GM12801 (cell line): Measurements from ENCODE around the gene MAP2K3.

Source experiments
- CTCF ChIP-seq: IDR thresholded peaks from one replicate; pipeline ENCODE4 v1.5.1; 2011; ENCODE audit warnings: control low read depth; ENCODE audit not compliant: insufficient read length; ENCODE audit errors: extremely low read depth

MAP2K3 gene

DNA sequence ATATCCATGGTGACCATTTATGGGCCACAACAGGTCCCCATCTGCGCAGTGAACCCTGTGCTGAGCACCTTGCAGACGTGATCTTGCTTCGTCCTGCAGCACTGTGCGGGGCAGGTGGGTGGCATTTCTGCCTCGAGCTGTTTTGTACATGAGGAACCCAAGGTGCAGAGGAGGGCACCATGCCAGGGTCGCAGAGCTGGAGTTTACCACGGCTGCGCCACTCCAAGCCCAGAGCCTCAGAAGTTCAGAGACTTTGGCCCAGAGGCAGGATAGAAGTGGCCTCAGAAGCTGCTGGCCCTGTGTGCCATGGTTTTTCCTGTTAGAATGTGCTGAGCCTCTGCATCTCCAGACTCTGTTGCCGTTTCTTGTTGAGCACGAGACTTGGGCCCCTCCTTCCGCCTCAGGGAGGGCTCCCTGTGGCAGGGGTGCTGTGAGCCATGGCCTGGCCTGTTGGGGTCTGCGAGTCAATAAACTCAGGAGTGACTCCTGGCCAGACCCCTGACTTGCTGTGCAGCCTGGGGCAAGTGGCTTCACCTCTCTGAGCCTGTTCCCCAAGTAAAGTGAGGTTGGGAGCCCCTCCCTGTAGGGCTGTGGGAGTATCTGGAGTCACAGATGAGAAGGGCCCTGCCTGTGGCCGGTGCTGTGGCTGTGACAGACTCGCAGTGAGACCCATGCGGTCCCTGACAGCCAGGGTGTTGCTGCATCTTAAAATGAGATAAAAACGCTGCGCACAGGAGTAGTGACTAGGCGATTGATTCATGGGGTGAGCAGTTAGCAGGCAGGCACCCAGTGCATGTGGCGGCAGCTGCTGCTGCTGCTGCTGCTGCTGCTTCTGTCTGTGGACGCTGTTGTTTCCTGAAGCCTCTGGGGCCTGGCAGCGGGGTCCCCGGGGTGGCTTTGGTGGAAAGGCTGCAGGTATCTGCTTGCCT is 11.8 kb downstream of the MAP2K3 start:
- TF ChIP-seq CTCF: no peak

- TF ChIP-seq CTCF: no peak
These were observed 12.6 kb downstream of the MAP2K3 start for GRCh38 chr17:21297026-21297520.

- no peak for TF ChIP-seq CTCF
These were observed 13.1 kb downstream of the MAP2K3 start for GRCh38 chr17:21297597-21297996.

DNA sequence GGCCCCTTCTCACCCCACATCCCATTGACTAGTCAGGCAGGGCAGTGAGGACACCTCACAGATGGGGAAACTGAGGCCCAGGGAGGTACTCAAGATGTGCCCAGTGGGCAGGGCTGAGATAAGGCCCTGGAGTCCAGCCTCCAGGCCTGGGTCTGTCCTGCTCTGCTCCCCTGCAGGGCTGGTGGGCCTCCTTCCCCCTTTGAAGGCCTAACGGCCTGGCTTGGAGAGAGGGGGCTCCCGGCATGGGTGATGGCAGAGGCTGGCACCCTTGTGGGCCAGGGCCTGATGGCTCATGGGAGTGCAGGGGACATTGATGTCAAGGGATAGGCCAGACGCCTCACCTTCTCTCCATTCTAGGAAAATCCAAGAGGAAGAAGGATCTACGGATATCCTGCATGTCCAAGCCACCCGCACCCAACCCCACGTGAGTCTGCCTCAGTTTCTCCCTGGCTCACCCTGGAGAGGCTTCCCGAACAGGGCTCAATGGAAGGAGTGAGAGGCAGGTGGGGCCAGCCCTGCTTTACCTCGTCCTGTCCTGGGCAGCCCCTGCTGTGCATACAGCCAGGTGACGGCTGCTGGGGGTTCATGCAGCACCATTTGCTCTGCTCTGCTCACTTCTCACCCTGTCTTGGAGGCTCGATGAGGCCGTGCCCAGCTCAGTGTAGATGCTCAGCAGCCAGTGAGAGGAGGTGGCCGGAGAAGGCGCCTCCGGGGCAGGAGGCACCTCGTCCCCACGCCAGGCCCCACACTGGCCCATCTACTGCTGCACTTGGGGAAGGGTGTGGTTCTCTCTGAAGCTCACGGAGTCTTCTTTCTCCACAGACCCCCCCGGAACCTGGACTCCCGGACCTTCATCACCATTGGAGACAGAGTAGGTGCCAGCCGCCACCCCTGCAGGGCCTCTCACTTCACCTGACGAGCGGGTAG is 13.8 kb downstream of the MAP2K3 start:
- TF ChIP-seq CTCF: no peak

DNA sequence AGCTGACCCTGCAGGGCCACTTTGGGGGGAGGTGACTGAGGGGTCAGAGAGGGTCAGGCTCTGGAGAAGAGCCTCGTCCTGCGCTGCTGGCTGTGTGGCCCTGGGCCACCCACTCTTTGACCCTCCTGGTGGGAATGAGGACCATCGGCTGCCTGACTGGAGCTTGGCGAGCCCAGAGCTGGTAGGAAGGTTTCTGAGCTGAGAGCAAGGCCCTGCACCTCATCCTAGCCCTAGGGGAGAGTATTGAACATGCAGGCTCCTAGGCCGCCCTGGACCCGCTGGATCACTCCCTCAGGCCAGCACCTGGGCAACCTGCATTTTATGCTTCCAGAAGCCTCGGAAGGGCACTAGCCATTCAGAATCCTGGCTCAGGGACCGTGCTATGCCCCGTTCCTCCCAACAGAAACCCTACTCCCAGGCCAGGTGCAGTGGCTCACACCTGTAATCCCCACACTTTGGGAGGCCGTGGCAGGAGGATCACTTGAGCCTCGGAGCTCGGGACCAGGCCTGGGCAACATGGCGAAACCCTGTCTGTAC is 14.5 kb downstream of the MAP2K3 start:
- no peak for TF ChIP-seq CTCF

GRCh38 chr17:21299981-21300600 is 15.6 kb downstream of the MAP2K3 start:
- no peak for TF ChIP-seq CTCF
